ENCODE results near the gene ACTN4.

- TF ChIP-seq CTCF (conservative IDR thresholded peaks at IDR 0.05; ENCODE audit: low read length) (no peak), EZH2phosphoT487 (IDR thresholded peaks at IDR 0.05; ENCODE audit: borderline replicate concordance, low read depth, low read length) (no peak)
Measured at GRCh38 chr19:38661136-38661535, 13.7 kb downstream of the ACTN4 start.
